OCI-LY7 (cell line): ENCODE results near the gene SH3RF3. TPM values are rescaled to one million over a fixed set of nuclear protein-coding genes. Genes with fewer than 3 reads are reported as not detected.

Source experiments
- BruUV-seq: library from RNA; stranded (reverse); fragments of 400-500 nt; replicated peaks from 2 replicates; lab custom pipeline; 2021; lab: Mats Ljungman, UMichigan
- CTCF ChIA-PET: fragments of 300-600 bp; sonication (Branson Sonifier 250); formaldehyde crosslinking; loops from one replicate; lab custom pipeline; 2022; ENCODE audit warnings: antibody characterized with exemption; ENCODE audit not compliant: unreplicated experiment; lab: Charles Lee
- POLR2A ChIA-PET: fragments of 300-600 bp; sonication (Branson Sonifier 250); formaldehyde crosslinking; loops from one replicate; lab custom pipeline; 2022; ENCODE audit warnings: antibody characterized with exemption; lab: Charles Lee
- DNase-seq: peaks from one replicate; pipeline ENCODE4 v3.0.0-alpha.2; 2015; ENCODE audit warnings: low spot score
- H2AFZ ChIP-seq: fragments of 200-600 bp; sonication (generic), shearing (Covaris generic); 2 replicates; pipeline ENCODE4 v1.6.1; 2014; ENCODE audit warnings: mild to moderate bottlenecking, antibody characterized with exemption, low read length, moderate library complexity
- H3K27ac ChIP-seq: fragments of 200-600 bp; sonication (generic); 2 replicates; pipeline ENCODE4 v1.5.1; 2014; ENCODE audit warnings: mixed run types, low read depth, mild to moderate bottlenecking, moderate library complexity, low read length, inconsistent platforms; ENCODE audit not compliant: poor library complexity, severe bottlenecking
- H3K36me3 ChIP-seq: fragments of 200-600 bp; sonication (generic); 2 replicates; pipeline ENCODE4 v1.6.1; 2014; ENCODE audit warnings: mild to moderate bottlenecking, antibody characterized with exemption, low read length, moderate library complexity, mixed read lengths; ENCODE audit not compliant: insufficient read depth
- H3K4me1 ChIP-seq: fragments of 200-600 bp; sonication (generic); 2 replicates; pipeline ENCODE4 v1.5.1; 2014; ENCODE audit warnings: mild to moderate bottlenecking, low read length; ENCODE audit not compliant: insufficient read depth, poor library complexity, severe bottlenecking
- H3K4me2 ChIP-seq: fragments of 200-600 bp; sonication (generic); 2 replicates; pipeline ENCODE4 v1.6.1; 2014; ENCODE audit warnings: mild to moderate bottlenecking, low read length
- H3K4me3 ChIP-seq: fragments of 200-600 bp; sonication (generic); 2 replicates; pipeline ENCODE4 v1.5.1; 2014; ENCODE audit warnings: mild to moderate bottlenecking, low read depth, low read length; ENCODE audit not compliant: poor library complexity, severe bottlenecking
- H3K79me2 ChIP-seq: fragments of 200-600 bp; sonication (generic); 2 replicates; pipeline ENCODE4 v1.6.1; 2016; ENCODE audit warnings: low read depth, mild to moderate bottlenecking, low read length, moderate library complexity, mixed read lengths; ENCODE audit not compliant: insufficient read depth
- H3K9me2 ChIP-seq: fragments of 200-600 bp; sonication (generic); 2 replicates; pipeline ENCODE4 v1.6.1; 2016; ENCODE audit warnings: mild to moderate bottlenecking, low read length, mixed read lengths; ENCODE audit not compliant: insufficient read depth
- H3K9me3 ChIP-seq: fragments of 200-600 bp; sonication (generic); 2 replicates; pipeline ENCODE4 v1.6.1; 2014; ENCODE audit warnings: mild to moderate bottlenecking, mixed run types, low read length, mixed read lengths
- H4K20me1 ChIP-seq: fragments of 200-600 bp; sonication (generic); 2 replicates; pipeline ENCODE4 v1.6.1; 2014; ENCODE audit warnings: mild to moderate bottlenecking, antibody characterized with exemption, low read length, moderate library complexity, mixed read lengths; ENCODE audit not compliant: insufficient read depth
- EZH2phosphoT487 ChIP-seq: fragments of 200-600 bp; sonication (generic); IDR thresholded peaks from 2 replicates; pipeline ENCODE4 v1.6.1; 2018; ENCODE audit warnings: low read depth, borderline replicate concordance, mild to moderate bottlenecking, mixed run types, antibody characterized with exemption, low read length, moderate library complexity, mixed read lengths
- intact Hi-C: fragments of 100-400 bp; cut with micrococcal nuclease; formaldehyde crosslinking; loops from one replicate; pipeline ENCODE4 v1.10.0; 2022; ENCODE audit not compliant: unreplicated experiment
- total RNA-seq, 2 experiments: library from RNA; depleted of rRNA in 1 of 2; stranded (reverse); fragments of >200 nt in 1 of 2; shearing (Covaris generic) in 1 of 2; gene quantifications; 2 replicates each; pipeline ENCODE4 v1.2.3, GENCODE V29; 2014 to 2022
- TF ChIP-seq, protein P1 (sequence below): fragments of 200-600 bp; sonication (generic); conservative IDR thresholded peaks from 2 replicates; pipeline ENCODE4 v1.5.1; 2014; ENCODE audit warnings: mild to moderate bottlenecking, antibody characterized with exemption, low read length, moderate library complexity, mixed read lengths

Gene SH3RF3
- total RNA-seq, 2 experiments from 2014 or later = not detected

DNA sequence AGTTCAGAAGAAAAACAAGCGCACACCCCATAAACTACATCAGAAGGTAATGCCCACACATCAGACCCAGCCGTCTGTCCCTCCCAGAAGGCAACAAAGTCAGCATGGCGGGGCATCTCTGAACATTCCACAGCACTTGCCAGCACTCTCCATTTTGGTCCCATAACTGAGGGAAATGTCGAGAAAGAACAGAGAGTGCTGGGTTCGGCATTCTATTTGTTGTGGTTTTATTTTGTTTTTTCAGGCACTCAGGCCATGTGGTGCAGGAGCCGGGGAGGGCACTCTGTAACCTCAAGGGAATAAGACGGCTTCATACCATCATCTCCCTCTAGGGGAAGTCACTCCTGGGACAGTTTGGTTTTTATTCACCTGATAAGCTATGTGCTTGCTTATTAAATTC is 328.8 kb downstream of the SH3RF3 start:
- ChIA-PET POLR2A (no interaction called here), CTCF (no interaction called here)
- H3K4me1 ChIP-seq = no peaks in the 10 kb centered on the region
- no peaks in the 10 kb centered on the region for H3K9me3 ChIP-seq
- BruUV-seq = no TSS peak
- intact Hi-C loops = no loop called here
- no peaks in the 10 kb centered on the region for H4K20me1 ChIP-seq
- no peak overlapping the region for H2AFZ ChIP-seq
- no peaks in the 10 kb centered on the region for H3K9me2 ChIP-seq
- no peaks in the 10 kb centered on the region for H3K36me3 ChIP-seq
- no peak overlapping the region for H3K27ac ChIP-seq
- H3K79me2 ChIP-seq = no peaks in the 10 kb centered on the region
- no peak overlapping the region for H3K4me3 ChIP-seq
- DNase-seq = no peak
- TF ChIP-seq, protein P1, sequence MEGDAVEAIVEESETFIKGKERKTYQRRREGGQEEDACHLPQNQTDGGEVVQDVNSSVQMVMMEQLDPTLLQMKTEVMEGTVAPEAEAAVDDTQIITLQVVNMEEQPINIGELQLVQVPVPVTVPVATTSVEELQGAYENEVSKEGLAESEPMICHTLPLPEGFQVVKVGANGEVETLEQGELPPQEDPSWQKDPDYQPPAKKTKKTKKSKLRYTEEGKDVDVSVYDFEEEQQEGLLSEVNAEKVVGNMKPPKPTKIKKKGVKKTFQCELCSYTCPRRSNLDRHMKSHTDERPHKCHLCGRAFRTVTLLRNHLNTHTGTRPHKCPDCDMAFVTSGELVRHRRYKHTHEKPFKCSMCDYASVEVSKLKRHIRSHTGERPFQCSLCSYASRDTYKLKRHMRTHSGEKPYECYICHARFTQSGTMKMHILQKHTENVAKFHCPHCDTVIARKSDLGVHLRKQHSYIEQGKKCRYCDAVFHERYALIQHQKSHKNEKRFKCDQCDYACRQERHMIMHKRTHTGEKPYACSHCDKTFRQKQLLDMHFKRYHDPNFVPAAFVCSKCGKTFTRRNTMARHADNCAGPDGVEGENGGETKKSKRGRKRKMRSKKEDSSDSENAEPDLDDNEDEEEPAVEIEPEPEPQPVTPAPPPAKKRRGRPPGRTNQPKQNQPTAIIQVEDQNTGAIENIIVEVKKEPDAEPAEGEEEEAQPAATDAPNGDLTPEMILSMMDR = no peak
- TF ChIP-seq EZH2phosphoT487 = no peak
- H3K4me2 ChIP-seq = no peak overlapping the region

DNA sequence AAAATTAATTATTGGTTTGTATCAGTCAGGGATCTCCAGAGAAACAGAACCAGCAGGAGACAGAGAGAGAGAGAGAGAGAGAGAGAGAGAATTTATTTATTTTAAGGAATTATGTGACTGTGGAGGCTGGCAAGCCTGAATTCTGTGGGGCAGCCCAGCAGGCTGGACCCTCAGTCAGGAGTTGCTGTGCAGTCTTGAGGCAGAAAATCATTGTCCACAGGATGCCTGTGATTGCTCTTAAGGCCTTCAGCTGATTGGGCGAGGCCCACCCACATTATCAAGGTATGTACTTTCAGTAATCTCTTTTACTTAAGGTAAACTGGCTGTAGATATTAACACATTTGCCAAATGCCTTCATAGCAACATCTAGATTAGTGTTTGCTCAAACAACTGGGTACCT is 329.5 kb downstream of the SH3RF3 start:
- TF ChIP-seq, protein P1 = no peak
- no peak for TF ChIP-seq EZH2phosphoT487
- Histone ChIP-seq H3K36me3 (no peaks in the 10 kb centered on the region), H3K4me1 (no peaks in the 10 kb centered on the region), H2AFZ (no peak overlapping the region), H3K9me2 (no peaks in the 10 kb centered on the region), H3K27ac (no peak overlapping the region), H3K4me3 (no peak overlapping the region), H3K9me3 (no peaks in the 10 kb centered on the region), H4K20me1 (no peaks in the 10 kb centered on the region), H3K79me2 (no peaks in the 10 kb centered on the region), H3K4me2 (no peak overlapping the region)
- CTCF ChIA-PET = no interaction called here
- intact Hi-C loops = no loop called here
- POLR2A ChIA-PET = no interaction called here
- no TSS peak for BruUV-seq
- DNase-seq = no peak

DNA sequence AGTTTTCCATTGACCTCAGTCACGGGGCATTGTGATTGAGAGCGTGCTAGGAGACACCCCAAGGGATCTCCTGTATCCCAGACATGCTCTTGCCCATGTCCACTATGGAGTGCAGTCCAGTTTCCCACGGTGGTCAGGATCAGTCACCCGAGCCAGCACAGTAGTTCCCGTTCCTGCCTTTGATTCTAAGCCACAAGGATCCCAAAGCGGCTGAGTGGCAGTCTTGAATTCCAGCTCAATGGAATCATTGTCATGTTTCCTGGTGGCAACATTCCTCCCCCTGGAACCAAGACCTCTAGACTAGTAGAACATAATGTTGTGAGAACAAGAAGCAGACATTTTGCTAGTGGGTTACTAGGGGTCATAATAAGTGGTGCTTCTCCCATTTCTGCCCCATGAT is 330.5 kb downstream of the SH3RF3 start:
- intact Hi-C loops = no loop called here
- no peaks in the 10 kb centered on the region for H3K79me2 ChIP-seq
- H3K4me2 ChIP-seq = no peak overlapping the region
- no peak for TF ChIP-seq EZH2phosphoT487
- TF ChIP-seq, protein P1 = no peak
- H3K4me1 ChIP-seq = no peaks in the 10 kb centered on the region
- no peak for DNase-seq
- BruUV-seq = no TSS peak
- ChIA-PET CTCF (no interaction called here), POLR2A (no interaction called here)
- no peaks in the 10 kb centered on the region for H3K36me3 ChIP-seq
- no peak overlapping the region for H3K4me3 ChIP-seq
- no peak overlapping the region for H2AFZ ChIP-seq
- no peak overlapping the region for H3K27ac ChIP-seq
- H3K9me2 ChIP-seq = no peaks in the 10 kb centered on the region
- H4K20me1 ChIP-seq = no peaks in the 10 kb centered on the region
- H3K9me3 ChIP-seq = no peaks in the 10 kb centered on the region
